Stimulated activated CD4-positive, alpha-beta T cell treated with anti-CD3 and anti-CD28 coated beads, Interleukin-4, amount 100 ng/mL, for 24 hours (primary cell): ENCODE results near the gene ARHGEF7.

Experiments used
- DNase-seq: peaks from one replicate; pipeline ENCODE4 v3.0.0-alpha.2; 2020

The ARHGEF7 gene

GRCh38 chr13:111317042-111317550 lies 202.0 kb downstream of the ARHGEF7 start:
- DNase-seq: no peak

- no peak for DNase-seq
Observed at GRCh38 chr13:111317571-111318345, 202.6 kb downstream of the ARHGEF7 start.

- DNase-seq: no peak
Observed at GRCh38 chr13:111318386-111318785, 203.3 kb downstream of the ARHGEF7 start.

GRCh38 chr13:111319521-111319920 lies 204.4 kb downstream of the ARHGEF7 start:
- no peak for DNase-seq

- DNase-seq: no peak
Observed at GRCh38 chr13:111319998-111320911, 205.1 kb downstream of the ARHGEF7 start, which contains the start of gene TEX29. TEX29 (plus strand) TSS chr13:111320642; CDS start chr13:111320891, 249 bp downstream.

GRCh38 chr13:111322001-111322915 lies 207.1 kb downstream of the ARHGEF7 start:
- no peak for DNase-seq

- no peak for DNase-seq
Observed at GRCh38 chr13:111322916-111323331, 207.8 kb downstream of the ARHGEF7 start.

- DNase-seq: no peak
Observed at GRCh38 chr13:111323549-111323948, 208.4 kb downstream of the ARHGEF7 start.

- no peak for DNase-seq
Observed at GRCh38 chr13:111323950-111324651, 209.0 kb downstream of the ARHGEF7 start.

- no peak for DNase-seq
Observed at GRCh38 chr13:111324736-111325135, 209.6 kb downstream of the ARHGEF7 start.

- DNase-seq: no peak
Observed at GRCh38 chr13:111325146-111325890, 210.2 kb downstream of the ARHGEF7 start.

GRCh38 chr13:111325941-111326620 lies 211.0 kb downstream of the ARHGEF7 start:
- DNase-seq: no peak

- DNase-seq: no peak
Observed at GRCh38 chr13:111326621-111326965, 211.5 kb downstream of the ARHGEF7 start.

- no peak for DNase-seq
Observed at GRCh38 chr13:111326981-111327642, 212.0 kb downstream of the ARHGEF7 start.

GRCh38 chr13:111327730-111328573 lies 212.8 kb downstream of the ARHGEF7 start:
- no peak for DNase-seq

- DNase-seq: no peak
Observed at GRCh38 chr13:111328574-111329410, 213.7 kb downstream of the ARHGEF7 start.

- no peak for DNase-seq
Observed at GRCh38 chr13:111329641-111330040, 214.5 kb downstream of the ARHGEF7 start.

GRCh38 chr13:111330066-111330610 lies 215.0 kb downstream of the ARHGEF7 start:
- no peak for DNase-seq
